Large intestine (tissue), 3 donors: ENCODE data around the gene ATP9B. TPM values are rescaled to one million over a fixed set of nuclear protein-coding genes. Genes with fewer than 3 reads are reported as not detected.
"Not testable (repeated sequence)": the region's sequence is repeated elsewhere in the genome, so short reads cannot be mapped to it uniquely, and the experiment has no call there.

Experiments
- DNase-seq, 2 donors: peaks; one replicate each; pipeline versions ENCODE4 v3.0.0 to v3.0.0-alpha.2; 2013
- H3K27ac ChIP-seq: one replicate; pipeline ENCODE4 v1.5.1; 2013; ENCODE audit warnings: low read length
- H3K27me3 ChIP-seq: 2 replicates; pipeline ENCODE4 v1.6.1; 2013; ENCODE audit warnings: low read length; ENCODE audit not compliant: control insufficient read depth, insufficient read depth
- H3K36me3 ChIP-seq: 2 replicates; pipeline ENCODE4 v1.6.1; 2013; ENCODE audit warnings: low read length; ENCODE audit not compliant: control insufficient read depth, insufficient read depth
- H3K4me1 ChIP-seq: one replicate; pipeline ENCODE4 v1.6.1; 2013; ENCODE audit warnings: low read length; ENCODE audit not compliant: control insufficient read depth, insufficient read depth
- H3K4me3 ChIP-seq: one replicate; pipeline ENCODE4 v1.5.1; 2013; ENCODE audit warnings: low read length
- H3K9me3 ChIP-seq: one replicate; pipeline ENCODE4 v1.6.1; 2013; ENCODE audit warnings: mild to moderate bottlenecking, low read depth, low read length, moderate library complexity; ENCODE audit not compliant: control insufficient read depth
- WGBS: methylation state at CpG from one replicate; pipeline ENCODE4 v1.1.5; 2013; ENCODE audit warnings: low lambda C conversion rate; ENCODE audit not compliant: insufficient coverage; 5-methylcytosine and 5-hydroxymethylcytosine counted together
- polyA plus RNA-seq: library from polyadenylated mRNA; unstranded; fragments of 120-200 nt; gene quantifications from one replicate; pipeline ENCODE4 v1.2.1, GENCODE V29; 2013

ATP9B gene
- polyA plus RNA-seq, 1 donor: 19.9 TPM

GRCh38 chr18:79069717-79070151 lies 540 bp downstream of the ATP9B start:
- Histone ChIP-seq H3K27me3 (no peaks in the 10 kb centered on the region), H3K9me3 (peaks cover 19% of the 10 kb centered on the region), H3K4me1 (peaks cover 11% of the 10 kb centered on the region), H3K27ac (peak overlapping the region; percentile 49), H3K4me3 (peak overlapping the region; percentile 71), H3K36me3 (no peaks in the 10 kb centered on the region)
- no peak for DNase-seq
- 0% methylated on average over 6 of the region's 20 CpGs for WGBS

- WGBS: 87% methylated on average over 2 of the region's 3 CpGs
- no peak overlapping the region for H3K27ac ChIP-seq
These were observed 1.3 kb downstream of the ATP9B start for GRCh38 chr18:79070486-79070885.

GRCh38 chr18:79071037-79071436 lies 1.8 kb downstream of the ATP9B start:
- Histone ChIP-seq H3K27me3 (no peaks in the 10 kb centered on the region), H3K4me3 (no peak overlapping the region), H3K4me1 (peaks cover 11% of the 10 kb centered on the region), H3K36me3 (no peaks in the 10 kb centered on the region), H3K9me3 (peaks cover 23% of the 10 kb centered on the region), H3K27ac (no peak overlapping the region)
- DNase-seq: no peak
- no CpG with 5 or more reads among the region's 1 CpG for WGBS

More at GRCh38 chr18:79070486-79070885, 1.3 kb downstream of the ATP9B start:
- peak overlapping the region; percentile 71 for H3K4me3 ChIP-seq
- H3K27me3 ChIP-seq: no peaks in the 10 kb centered on the region
- H3K4me1 ChIP-seq: peaks cover 11% of the 10 kb centered on the region
- H3K9me3 ChIP-seq: peaks cover 23% of the 10 kb centered on the region
- no peak for DNase-seq
- H3K36me3 ChIP-seq: no peaks in the 10 kb centered on the region

GRCh38 chr18:79071503-79072210 lies 2.5 kb downstream of the ATP9B start:
- Histone ChIP-seq H3K9me3 (peaks cover 23% of the 10 kb centered on the region), H3K27ac (no peak overlapping the region), H3K4me3 (no peak overlapping the region), H3K36me3 (no peaks in the 10 kb centered on the region), H3K4me1 (peaks cover 11% of the 10 kb centered on the region), H3K27me3 (no peaks in the 10 kb centered on the region)
- DNase-seq: no peak
- WGBS: no CpG with 5 or more reads among the region's 3 CpGs

- peaks cover 11% of the 10 kb centered on the region for H3K4me1 ChIP-seq
- H3K27me3 ChIP-seq, DNase-seq, H3K36me3 ChIP-seq, H3K4me3 ChIP-seq, H3K27ac ChIP-seq: not testable (repeated sequence)
- H3K9me3 ChIP-seq: peaks cover 23% of the 10 kb centered on the region
- no CpG with 5 or more reads among the region's 27 CpGs for WGBS
These were observed 3.5 kb downstream of the ATP9B start for GRCh38 chr18:79072655-79073054.

- Histone ChIP-seq H3K27me3 (no peaks in the 10 kb centered on the region), H3K9me3 (peaks cover 20% of the 10 kb centered on the region), H3K4me3 (no peak overlapping the region), H3K4me1 (no peaks in the 10 kb centered on the region), H3K36me3 (no peaks in the 10 kb centered on the region), H3K27ac (no peak overlapping the region)
- WGBS: no CpG with 5 or more reads among the region's 1 CpG
- no peak for DNase-seq
These were observed 8.0 kb downstream of the ATP9B start for GRCh38 chr18:79077181-79077580.

GRCh38 chr18:79078791-79079190 lies 9.6 kb downstream of the ATP9B start:
- no CpG with 5 or more reads among the region's 5 CpGs for WGBS
- not testable (repeated sequence) for H3K4me1 ChIP-seq
- H3K9me3 ChIP-seq: peaks cover 11% of the 10 kb centered on the region

GRCh38 chr18:79092874-79093273 lies 23.7 kb downstream of the ATP9B start:
- 100% methylated on average over 1 of the region's 3 CpGs for WGBS

More at GRCh38 chr18:79078791-79079190, 9.6 kb downstream of the ATP9B start:
- not testable (repeated sequence) for DNase-seq, H3K27ac ChIP-seq, H3K27me3 ChIP-seq, H3K4me3 ChIP-seq, H3K36me3 ChIP-seq

GRCh38 chr18:79093986-79094385 lies 24.8 kb downstream of the ATP9B start:
- H3K36me3 ChIP-seq: no peaks in the 10 kb centered on the region
- H3K9me3 ChIP-seq: peaks cover 2% of the 10 kb centered on the region
- no peak overlapping the region for H3K27ac ChIP-seq
- no peak for DNase-seq
- no peak overlapping the region for H3K4me3 ChIP-seq
- WGBS: 100% methylated on average over 1 of the region's 3 CpGs
- H3K4me1 ChIP-seq: no peaks in the 10 kb centered on the region
- H3K27me3 ChIP-seq: no peaks in the 10 kb centered on the region

More at GRCh38 chr18:79092874-79093273, 23.7 kb downstream of the ATP9B start:
- no peak overlapping the region for H3K27ac ChIP-seq
- H3K4me1 ChIP-seq: no peaks in the 10 kb centered on the region
- H3K27me3 ChIP-seq: no peaks in the 10 kb centered on the region
- H3K4me3 ChIP-seq: no peak overlapping the region
- H3K9me3 ChIP-seq: peaks cover 2% of the 10 kb centered on the region
- no peak for DNase-seq
- no peaks in the 10 kb centered on the region for H3K36me3 ChIP-seq

GRCh38 chr18:79095216-79095615 lies 26.0 kb downstream of the ATP9B start:
- WGBS: no CpG with 5 or more reads among the region's 1 CpG
- Histone ChIP-seq H3K4me1 (no peaks in the 10 kb centered on the region), H3K9me3 (no peaks in the 10 kb centered on the region), H3K27ac (no peak overlapping the region), H3K27me3 (no peaks in the 10 kb centered on the region), H3K4me3 (no peak overlapping the region), H3K36me3 (no peaks in the 10 kb centered on the region)
- DNase-seq: peak in 1 of 2 donors; percentile 10

- DNase-seq: no peak
- Histone ChIP-seq H3K27me3 (no peaks in the 10 kb centered on the region), H3K4me3 (no peak overlapping the region), H3K36me3 (peaks cover 2% of the 10 kb centered on the region), H3K4me1 (no peaks in the 10 kb centered on the region), H3K9me3 (no peaks in the 10 kb centered on the region), H3K27ac (no peak overlapping the region)
- WGBS: no CpG with 5 or more reads among the region's 2 CpGs
These were observed 31.8 kb downstream of the ATP9B start for GRCh38 chr18:79100944-79101343.
